Right lobe of liver (tissue), 6 donors: ENCODE data around the gene KHDC4. TPM values are rescaled to one million over a fixed set of nuclear protein-coding genes. Genes with fewer than 3 reads are reported as not detected.
"Not testable (repeated sequence)": the region's sequence is repeated elsewhere in the genome, so short reads cannot be mapped to it uniquely, and the experiment has no call there.

ENCODE experiments used
- ATAC-seq, 4 donors: fragments of 200-7000 bp; cut with Tn5 transposase; one replicate each; pipeline ENCODE4 v1.9.1; 2020; ENCODE audit warnings: mild to moderate bottlenecking in 4 of 4, moderate library complexity in 4 of 4
- DNase-seq, 3 donors: peaks; one replicate each; pipeline ENCODE4 v3.0.0-alpha.2; 2020
- H3K27ac ChIP-seq, 3 donors: fragments of 200-600 bp; one replicate each; pipeline ENCODE4 v1.8.0; 2022
- H3K27me3 ChIP-seq, 2 donors: fragments of 200-600 bp; one replicate each; pipeline ENCODE4 v1.8.0; 2022
- H3K36me3 ChIP-seq, 4 donors: fragments of 200-600 bp; sonication (generic) in 1 of 4; one replicate each; pipeline versions ENCODE4 v1.5.1 to v1.8.0; 2017 to 2022; ENCODE audit warnings: control low read depth in 1 of 4
- H3K4me1 ChIP-seq, 4 donors: fragments of 200-600 bp; sonication (generic) in 1 of 4; one replicate each; pipeline versions ENCODE4 v1.5.1 to v1.8.0; 2017 to 2022; ENCODE audit warnings: control low read depth in 1 of 4
- H3K4me3 ChIP-seq, 3 donors: fragments of 200-600 bp; one replicate each; pipeline ENCODE4 v1.8.0; 2022
- H3K9me3 ChIP-seq, 4 donors: fragments of 200-600 bp; sonication (generic) in 1 of 4; one replicate each; pipeline versions ENCODE4 v1.5.1 to v1.8.0; 2017 to 2022; ENCODE audit warnings: control low read depth in 1 of 4
- POLR2A ChIP-seq: fragments of 450-650 bp; IDR thresholded peaks from one replicate; pipeline ENCODE4 v1.6.1; 2017; ENCODE audit warnings: antibody characterized with exemption, mild to moderate bottlenecking
- WGBS: methylation state at CpG from one replicate; pipeline ENCODE4 v1.1.6; 2018; ENCODE audit warnings: low coverage, low lambda C conversion rate; ENCODE audit not compliant: insufficient coverage; ENCODE audit errors: missing lambda C conversion rate; 5-methylcytosine and 5-hydroxymethylcytosine counted together
- intact Hi-C, 2 donors: fragments of 100-400 bp; cut with DNase I; formaldehyde crosslinking; loops; one replicate each; pipeline versions ENCODE4 v1.11.2 to v1.14.1; 2022
- total RNA-seq, 6 experiments: library from RNA; depleted of rRNA in 2 of 6; stranded (reverse); fragments of >200 nt in 2 of 6; fragmentation: NEBNext Ultra II Directional in 3 of 6; extraction: Animal tissue kit (Norgen Biotek cat#: 25700) in 3 of 6; gene quantifications; one replicate each; pipeline versions ENCODE4 v1.1.0 to v1.2.4, GENCODE V29; 2016 to 2023
- TF ChIP-seq, protein P1 (sequence below), 4 donors: fragments of 200-600 bp in 3 of 4; fragments of 450-650 bp in 1 of 4; IDR thresholded peaks; one replicate each; pipeline versions ENCODE4 v1.5.1 to v1.8.0; 2016 to 2022; ENCODE audit warnings: antibody characterized with exemption in 4 of 4, mild to moderate bottlenecking in 2 of 4
- donor health status: DM: no; HTN: yes; CAD: no.
- donor health status: DM: no; HTN: no; CAD: no.
- donor health status: DM: no; HTN: no; CAD: no.
- donor health status: DM: no; HTN: yes; CAD: no.
- donor health status: DM: no; HTN: yes; CAD: no.

Gene KHDC4
- total RNA-seq, 6 experiments from 2014 or later, result 14.1 to 19.0 (median 17.2) TPM

DNA sequence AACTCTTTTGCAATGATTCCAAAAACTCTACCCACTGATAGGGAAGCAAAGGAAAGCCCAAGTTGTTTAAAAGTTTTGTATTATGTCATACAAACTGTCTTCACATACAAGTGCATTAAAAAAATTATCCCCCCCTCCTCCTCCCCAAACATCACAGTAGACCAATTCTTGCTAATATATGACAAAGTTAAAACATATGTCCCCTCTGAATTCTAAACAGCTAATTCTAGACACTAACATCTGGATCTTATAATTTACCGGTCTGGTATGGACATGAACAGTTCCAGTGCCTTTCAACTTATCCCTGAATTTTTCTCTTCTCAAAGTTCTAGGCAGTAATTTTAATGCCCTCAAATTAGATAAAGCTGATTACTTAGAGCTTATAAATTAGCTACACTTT is 36.5 kb downstream of the KHDC4 start:
- TF ChIP-seq POLR2A, result no peak
- TF ChIP-seq, protein P1, sequence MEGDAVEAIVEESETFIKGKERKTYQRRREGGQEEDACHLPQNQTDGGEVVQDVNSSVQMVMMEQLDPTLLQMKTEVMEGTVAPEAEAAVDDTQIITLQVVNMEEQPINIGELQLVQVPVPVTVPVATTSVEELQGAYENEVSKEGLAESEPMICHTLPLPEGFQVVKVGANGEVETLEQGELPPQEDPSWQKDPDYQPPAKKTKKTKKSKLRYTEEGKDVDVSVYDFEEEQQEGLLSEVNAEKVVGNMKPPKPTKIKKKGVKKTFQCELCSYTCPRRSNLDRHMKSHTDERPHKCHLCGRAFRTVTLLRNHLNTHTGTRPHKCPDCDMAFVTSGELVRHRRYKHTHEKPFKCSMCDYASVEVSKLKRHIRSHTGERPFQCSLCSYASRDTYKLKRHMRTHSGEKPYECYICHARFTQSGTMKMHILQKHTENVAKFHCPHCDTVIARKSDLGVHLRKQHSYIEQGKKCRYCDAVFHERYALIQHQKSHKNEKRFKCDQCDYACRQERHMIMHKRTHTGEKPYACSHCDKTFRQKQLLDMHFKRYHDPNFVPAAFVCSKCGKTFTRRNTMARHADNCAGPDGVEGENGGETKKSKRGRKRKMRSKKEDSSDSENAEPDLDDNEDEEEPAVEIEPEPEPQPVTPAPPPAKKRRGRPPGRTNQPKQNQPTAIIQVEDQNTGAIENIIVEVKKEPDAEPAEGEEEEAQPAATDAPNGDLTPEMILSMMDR (IDR thresholded peaks at IDR 0.05), result no peak
- Histone ChIP-seq H3K4me1 (no peaks in the 10 kb centered on the region), H3K4me3 (no peak overlapping the region), H3K27ac (no peak overlapping the region), H3K9me3 (no peaks in the 10 kb centered on the region), H3K36me3 (peaks cover 6 to 56% (median 29%) of the 10 kb centered on the region in 4 donors), H3K27me3 (no peaks in the 10 kb centered on the region)
- ATAC-seq, result no peak
- intact Hi-C loops, result no loop called here
- DNase-seq, result no peak
- 100% methylated on average over 1 of the region's 1 CpG for WGBS

DNA sequence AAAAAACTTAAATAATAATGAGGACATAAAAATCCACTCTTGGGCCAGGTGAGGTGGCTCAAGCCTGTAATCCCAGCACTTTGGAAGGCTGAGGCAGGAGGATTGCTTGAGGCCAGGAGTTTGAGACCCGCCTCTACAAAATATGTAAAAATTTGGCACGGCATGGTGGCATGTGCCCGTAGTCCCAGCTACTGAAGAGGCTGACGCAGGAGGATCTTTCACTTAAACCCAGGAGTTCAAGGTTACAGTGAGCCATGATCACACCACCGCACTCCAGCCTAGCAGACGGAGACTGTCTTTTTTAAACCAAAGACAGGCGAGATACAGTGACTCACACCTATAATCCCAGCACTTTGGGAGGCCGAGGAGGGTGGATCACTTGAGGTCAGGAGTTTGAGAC is 37.7 kb downstream of the KHDC4 start:
- H3K4me1 ChIP-seq, ATAC-seq, H3K9me3 ChIP-seq, H3K4me3 ChIP-seq, intact Hi-C loops, H3K27me3 ChIP-seq, H3K27ac ChIP-seq, DNase-seq: not testable (repeated sequence)
- 94% methylated on average over 3 of the region's 8 CpGs for WGBS
- H3K36me3 ChIP-seq, result peaks cover 3 to 43% (median 20%) of the 10 kb centered on the region in 4 donors

DNA sequence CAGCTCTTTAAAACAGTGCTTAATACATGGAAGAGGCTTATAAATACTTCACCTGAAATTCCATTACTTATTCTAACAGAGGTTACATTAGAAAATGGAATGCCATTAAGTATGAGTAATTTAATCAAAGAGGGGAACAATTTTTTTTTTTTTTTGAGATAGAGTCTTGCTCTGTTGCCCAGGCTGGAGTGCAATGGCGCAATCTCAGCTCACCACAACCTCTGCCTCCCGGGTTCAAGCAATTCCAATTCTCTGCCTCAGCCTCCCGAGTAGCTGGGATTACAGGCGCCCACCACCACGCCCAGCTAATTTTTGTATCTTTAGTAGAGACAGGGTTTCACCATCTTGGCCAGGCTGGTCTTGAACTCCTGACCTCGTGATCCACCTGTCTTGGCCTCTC is 38.6 kb downstream of the KHDC4 start:
- DNase-seq, H3K27ac ChIP-seq, H3K27me3 ChIP-seq, H3K4me1 ChIP-seq, ATAC-seq, H3K4me3 ChIP-seq, H3K9me3 ChIP-seq, intact Hi-C loops: not testable (repeated sequence)
- WGBS, result 94% methylated on average over 6 of the region's 6 CpGs
- H3K36me3 ChIP-seq, result peaks cover 0 to 34% (median 15%) of the 10 kb centered on the region in 4 donors

DNA sequence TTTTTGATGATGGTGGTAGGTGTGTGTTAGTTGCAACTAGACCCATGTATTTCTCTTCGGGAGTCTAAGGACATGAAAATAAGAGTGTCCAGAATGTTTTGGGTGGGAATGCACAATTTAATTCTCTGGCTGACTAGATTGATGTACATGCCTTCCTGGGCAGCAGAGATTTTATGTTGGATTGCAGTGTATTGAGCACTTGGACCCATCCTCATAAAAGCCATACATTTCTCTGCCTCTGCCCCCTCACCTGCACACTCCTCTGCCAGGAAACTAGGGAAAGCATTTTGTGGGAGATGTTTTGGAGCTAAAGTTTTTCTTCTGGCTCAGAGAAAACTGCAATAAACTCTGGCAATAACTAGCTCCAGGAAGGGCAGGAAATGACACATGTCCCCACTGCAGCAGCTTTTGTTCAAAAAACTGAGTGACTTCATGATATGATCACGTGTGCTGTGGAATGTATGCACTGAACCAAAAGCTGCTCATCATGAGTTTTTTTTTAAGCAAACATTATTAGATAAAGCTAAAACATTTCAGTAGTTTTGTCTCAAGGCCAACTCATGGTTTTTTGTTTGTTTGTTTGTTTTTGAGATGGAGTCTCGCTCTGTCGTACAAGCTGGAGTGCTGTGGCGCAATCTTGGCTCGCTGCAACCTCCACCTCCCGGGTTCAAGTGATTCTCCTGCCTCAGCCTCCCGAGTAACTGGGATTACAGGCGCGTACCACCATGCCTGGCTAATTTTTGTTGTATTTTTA is 40.6 kb downstream of the KHDC4 start:
- TF ChIP-seq POLR2A, result no peak
- TF ChIP-seq, protein P1 (IDR thresholded peaks at IDR 0.05), result no peak
- Histone ChIP-seq H3K36me3 (peaks cover 0 to 14% (median 0%) of the 10 kb centered on the region in 4 donors), H3K9me3 (no peaks in the 10 kb centered on the region), H3K27me3 (no peaks in the 10 kb centered on the region), H3K27ac (peak overlapping the region; percentile 22 to 80 (median 37)), H3K4me1 (no peaks in the 10 kb centered on the region), H3K4me3 (no peak overlapping the region)
- ATAC-seq (peak; percentile 63 to 92 (median 72)), DNase-seq (no peak)
- 38% methylated on average over 10 of the region's 10 CpGs for WGBS
- intact Hi-C loops, result no loop called here

DNA sequence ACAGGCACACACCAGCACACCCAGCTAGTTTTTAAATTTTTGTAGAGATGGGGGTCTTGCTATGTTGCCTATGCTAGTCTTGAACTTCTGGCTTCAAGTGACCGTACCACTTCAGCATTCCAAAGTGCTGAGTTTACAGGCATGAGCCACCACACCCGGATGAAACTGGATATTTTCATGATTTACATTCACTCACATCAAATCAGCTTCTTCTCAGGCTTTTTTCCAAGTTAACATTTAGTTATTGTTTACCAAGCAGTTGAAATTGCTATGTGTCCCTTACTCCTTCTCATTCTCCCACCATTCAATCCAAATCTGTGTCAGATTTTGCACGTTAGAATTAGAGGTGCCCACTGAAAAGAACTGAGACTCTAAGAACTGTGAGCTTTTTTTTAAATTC is 41.4 kb downstream of the KHDC4 start:
- Histone ChIP-seq H3K4me1 (no peaks in the 10 kb centered on the region), H3K27me3 (no peaks in the 10 kb centered on the region), H3K4me3 (no peak overlapping the region), H3K36me3 (peaks cover 0 to 12% (median 0%) of the 10 kb centered on the region in 4 donors), H3K27ac (peak overlapping the region in 1 of 3 donors; percentile 80), H3K9me3 (no peaks in the 10 kb centered on the region)
- DNase-seq (no peak), ATAC-seq (no peak)
- intact Hi-C loops, result no loop called here
- TF ChIP-seq, protein P1 (IDR thresholded peaks at IDR 0.05), result no peak
- no peak for TF ChIP-seq POLR2A
- 44% methylated on average over 3 of the region's 3 CpGs for WGBS
